HL-60 (cell line): ENCODE data around the gene ATP7A.

Source experiments
- DNase-seq, 2 experiments: peaks; one replicate each; pipeline ENCODE4 v3.0.0-alpha.2; 2010 to 2020; ENCODE audit warnings: low read depth in 1 of 2, low spot score in 1 of 2
- H3K27ac ChIP-seq: fragments of 250-450 bp; sonication (Bioruptor Pico); replicated peaks from 2 replicates; pipeline ENCODE4 v1.5.1; 2020; ENCODE audit warnings: mild to moderate bottlenecking, moderate library complexity
- H3K27me3 ChIP-seq: fragments of 250-450 bp; sonication (Bioruptor Pico); 2 replicates; pipeline ENCODE4 v1.5.1; 2021; ENCODE audit warnings: mild to moderate bottlenecking, moderate library complexity; ENCODE audit not compliant: insufficient read depth, poor library complexity, severe bottlenecking
- H3K4me3 ChIP-seq: replicated peaks from 2 replicates; pipeline ENCODE4 v1.5.1; 2011; ENCODE audit warnings: mild to moderate bottlenecking, control low read depth, low read length; ENCODE audit not compliant: insufficient read depth
- CTCF ChIP-seq: IDR thresholded peaks from one replicate; pipeline ENCODE4 v1.5.1; 2011; ENCODE audit warnings: low read length, control low read depth, inconsistent platforms; ENCODE audit not compliant: insufficient read depth
- GABPA ChIP-seq: IDR thresholded peaks from 2 replicates; pipeline ENCODE4 v1.6.1; 2012; ENCODE audit warnings: low read depth
- POLR2AphosphoS5 ChIP-seq: IDR thresholded peaks from 2 replicates; pipeline ENCODE4 v1.6.1; 2012; ENCODE audit warnings: low read depth
- REST ChIP-seq: IDR thresholded peaks from 2 replicates; pipeline ENCODE4 v1.6.1; 2012; ENCODE audit warnings: low read depth; ENCODE audit not compliant: insufficient replicate concordance
- SPI1 ChIP-seq: IDR thresholded peaks from 2 replicates; pipeline ENCODE4 v1.6.1; 2012; ENCODE audit warnings: low read depth, mild to moderate bottlenecking, borderline replicate concordance

Gene ATP7A

GRCh38 chrX:77960567-77960966 is 50.1 kb downstream of the ATP7A start:
- Histone ChIP-seq H3K4me3 (no peak overlapping the region), H3K27ac (no peak overlapping the region), H3K27me3 (no peaks in the 10 kb centered on the region)
- no peak for TF ChIP-seq POLR2AphosphoS5
- TF ChIP-seq REST = no peak
- no peak for TF ChIP-seq CTCF
- TF ChIP-seq GABPA = no peak
- TF ChIP-seq SPI1 = no peak
- DNase-seq = no peak

GRCh38 chrX:77961063-77961462 is 50.6 kb downstream of the ATP7A start:
- no peak for DNase-seq
- Histone ChIP-seq H3K4me3 (no peak overlapping the region), H3K27ac (no peak overlapping the region), H3K27me3 (no peaks in the 10 kb centered on the region)
- TF ChIP-seq POLR2AphosphoS5 = no peak
- TF ChIP-seq CTCF = no peak
- TF ChIP-seq SPI1 = no peak
- no peak for TF ChIP-seq GABPA
- no peak for TF ChIP-seq REST

GRCh38 chrX:77962068-77962902 is 51.8 kb downstream of the ATP7A start:
- TF ChIP-seq GABPA = no peak
- TF ChIP-seq SPI1 = peak; percentile 32; the same call in 1 of the 2 replicates

GRCh38 chrX:77966361-77966760 is 55.9 kb downstream of the ATP7A start:
- Histone ChIP-seq H3K27me3 (no peaks in the 10 kb centered on the region), H3K27ac (no peak overlapping the region), H3K4me3 (no peak overlapping the region)
- DNase-seq = no peak
- TF ChIP-seq CTCF = no peak
- no peak for TF ChIP-seq GABPA
- no peak for TF ChIP-seq POLR2AphosphoS5
- TF ChIP-seq REST = no peak
- no peak for TF ChIP-seq SPI1

More at GRCh38 chrX:77962068-77962902, 51.8 kb downstream of the ATP7A start:
- DNase-seq = no peak
- no peaks in the 10 kb centered on the region for H3K27me3 ChIP-seq
- H3K27ac ChIP-seq = no peak overlapping the region
- no peak overlapping the region for H3K4me3 ChIP-seq
